ENCODE measurements around the gene FER.

The FER gene

GRCh38 chr5:109218818-109219217 is 471.1 kb downstream of the FER start:
- H3K36me3 ChIP-seq (ENCODE audit: control insufficient read depth in 2 of 2, insufficient read depth in 1 of 2, low read length in 2 of 2): no peaks in the 10 kb centered on the region
- POLR2A ChIA-PET: no interaction called here
- H3K27ac ChIP-seq (ENCODE audit: extremely low read depth, low read depth, low read length): no peak overlapping the region
- TF ChIP-seq ZNF266 (tag by site-specific recombination; IDR thresholded peaks at IDR 0.05; ENCODE audit: low read depth) (no peak), HOXD13 (CRISPR knock-in tag; IDR thresholded peaks at IDR 0.05; ENCODE audit: borderline replicate concordance) (no peak), PRDM2 (tag by site-specific recombination; IDR thresholded peaks at IDR 0.05; ENCODE audit: borderline replicate concordance) (no peak), ZNF501 (tag by site-specific recombination; IDR thresholded peaks at IDR 0.05) (no peak)
- H3K4me3 ChIP-seq (ENCODE audit: low read depth, low read length): no peak overlapping the region
- no peaks in the 10 kb centered on the region for H3K4me1 ChIP-seq (ENCODE audit: control insufficient read depth, insufficient read depth, low read length)
- no peaks in the 10 kb centered on the region for H3K9me3 ChIP-seq (ENCODE audit: control insufficient read depth, insufficient read depth, low read depth, low read length)
- CTCF ChIA-PET: no interaction called here

- no peak overlapping the region for H3K4me3 ChIP-seq (ENCODE audit: low read depth, low read length)
- H3K27ac ChIP-seq (ENCODE audit: extremely low read depth, low read depth, low read length): no peak overlapping the region
- no peaks in the 10 kb centered on the region for H3K9me3 ChIP-seq (ENCODE audit: control insufficient read depth, insufficient read depth, low read depth, low read length)
- TF ChIP-seq HIC1 (tag by site-specific recombination; IDR thresholded peaks at IDR 0.05) (no peak), ZNF654 (tag by site-specific recombination; IDR thresholded peaks at IDR 0.05; ENCODE audit: low read depth) (no peak), ZNF266 (tag by site-specific recombination; IDR thresholded peaks at IDR 0.05; ENCODE audit: low read depth) (no peak), PBX3 (CRISPR knock-in tag; IDR thresholded peaks at IDR 0.05) (no peak), ZXDB (tag by site-specific recombination; IDR thresholded peaks at IDR 0.05) (no peak), PRDM4 (tag by site-specific recombination; IDR thresholded peaks at IDR 0.05) (no peak), ZFP3 (tag by site-specific recombination; IDR thresholded peaks at IDR 0.05; ENCODE audit: low read depth) (no peak), ZNF350 (tag by site-specific recombination; IDR thresholded peaks at IDR 0.05) (no peak)
- ChIA-PET POLR2A (no interaction called here), CTCF (no interaction called here)
- H3K36me3 ChIP-seq (ENCODE audit: control insufficient read depth in 2 of 2, insufficient read depth in 1 of 2, low read length in 2 of 2): no peaks in the 10 kb centered on the region
- H3K4me1 ChIP-seq (ENCODE audit: control insufficient read depth, insufficient read depth, low read length): no peaks in the 10 kb centered on the region
These were observed 475.8 kb downstream of the FER start for GRCh38 chr5:109223531-109223930.
